Globus pallidus (tissue), 1 donor: ENCODE data around the gene MRAP.
"Not testable (repeated sequence)": the region's sequence is repeated elsewhere in the genome, so short reads cannot be mapped to it uniquely, and the experiment has no call there.

Experiments
- DNase-seq: peaks from one replicate; pipeline ENCODE4 v3.0.0-alpha.2; 2015; ENCODE audit warnings: low spot score

The MRAP gene

DNA sequence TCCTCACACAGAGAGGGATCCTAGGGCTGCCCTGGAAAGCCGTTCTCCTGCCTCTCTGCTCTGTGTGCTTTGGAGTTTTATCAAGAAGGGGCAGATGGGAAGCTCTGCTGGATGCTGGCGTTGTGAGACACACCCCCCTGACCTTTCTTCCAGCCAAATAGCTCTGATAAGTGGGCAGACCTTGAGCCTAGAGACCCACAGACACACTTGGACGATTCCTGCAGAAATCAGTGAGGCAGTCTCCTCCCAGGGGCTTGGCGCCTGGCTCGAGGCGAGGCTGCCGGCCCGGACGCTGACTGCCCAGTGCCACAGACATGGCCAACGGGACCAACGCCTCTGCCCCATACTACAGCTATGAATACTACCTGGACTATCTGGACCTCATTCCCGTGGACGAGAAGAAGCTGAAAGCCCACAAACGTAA, at the start of gene MRAP:
TSS of gene MRAP (plus strand) at position 198 of the 424 bp plus-strand sequence. CDS start at position 315, 117 bp downstream.
- no peak for DNase-seq

DNA sequence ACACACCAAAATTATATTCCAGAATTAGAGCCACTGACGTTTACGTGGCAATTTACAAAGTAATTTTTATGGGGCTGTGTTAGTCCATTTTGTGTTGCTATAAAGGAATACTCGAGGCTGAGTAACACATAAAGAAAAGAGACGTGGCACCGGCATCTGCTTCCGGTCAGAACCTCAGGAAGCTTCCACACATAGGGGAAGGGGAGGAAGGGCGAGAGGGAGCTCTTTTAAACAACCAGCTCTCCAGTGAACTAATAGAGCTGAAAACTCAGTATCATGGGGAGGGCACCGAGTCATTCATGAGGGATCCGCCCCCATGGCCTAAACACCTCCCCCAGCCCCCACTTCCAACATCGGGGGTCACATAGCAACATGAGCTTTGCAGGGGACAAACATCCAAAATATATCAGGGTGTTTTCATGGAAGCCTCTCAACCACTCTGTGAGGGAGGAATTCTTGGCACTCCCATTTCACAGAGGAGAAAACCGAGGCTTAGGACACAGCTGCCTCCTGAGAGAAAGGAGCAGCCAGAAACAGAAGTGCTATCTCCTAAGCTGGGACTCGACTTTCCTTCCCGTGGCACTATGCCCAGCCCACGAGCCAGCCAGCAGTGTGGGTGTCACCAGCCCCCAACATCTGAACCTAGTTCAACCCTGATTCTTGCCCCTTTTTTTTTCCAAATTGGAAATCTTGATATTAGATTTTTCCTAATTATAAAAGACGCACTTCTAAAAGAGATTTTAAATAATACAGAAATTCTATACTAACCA, 49.0 kb upstream of the MRAP start:
- no peak for DNase-seq

DNA sequence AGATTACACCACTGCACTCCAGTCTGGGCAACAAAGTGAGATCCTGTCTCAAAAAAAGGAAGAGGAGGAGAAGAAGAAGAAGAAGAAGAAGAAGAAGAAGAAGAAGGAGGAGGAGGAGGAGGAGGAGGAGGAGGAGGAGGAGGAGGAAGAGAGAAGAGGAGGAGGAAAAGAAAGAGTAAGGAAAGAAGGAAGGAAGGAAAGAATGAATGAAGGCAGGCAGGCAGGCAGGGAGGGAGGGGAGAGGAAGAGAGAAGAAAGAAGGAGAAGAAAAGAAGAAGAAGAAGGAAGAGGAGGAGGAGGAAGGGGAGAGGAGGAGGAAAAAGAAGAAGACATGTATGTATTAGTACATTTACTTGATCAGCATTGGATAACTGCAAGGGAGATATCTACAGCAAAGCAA, 46.5 kb upstream of the MRAP start:
- DNase-seq = no peak

DNA sequence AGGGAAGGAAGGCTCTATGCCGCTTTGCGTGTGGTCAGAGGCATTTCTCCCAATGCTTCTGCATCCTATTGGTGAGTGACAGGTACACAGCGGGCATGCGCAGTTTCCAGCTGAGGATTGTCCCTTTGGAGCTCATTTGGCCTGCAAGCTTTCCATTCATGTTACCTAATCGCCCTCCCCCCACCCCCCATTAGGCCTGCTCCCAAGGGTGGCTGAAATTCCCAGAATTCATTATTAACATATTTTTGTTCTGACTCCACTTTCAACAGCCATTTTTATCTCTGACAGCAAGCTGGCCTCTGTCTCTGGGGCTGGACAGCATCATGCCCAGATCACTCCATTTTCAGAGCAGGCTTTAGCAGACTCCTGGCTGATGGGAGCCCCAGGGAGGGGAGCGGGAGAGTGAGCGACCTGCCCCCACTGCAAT, 45.4 kb upstream of the MRAP start:
- no peak for DNase-seq

DNA sequence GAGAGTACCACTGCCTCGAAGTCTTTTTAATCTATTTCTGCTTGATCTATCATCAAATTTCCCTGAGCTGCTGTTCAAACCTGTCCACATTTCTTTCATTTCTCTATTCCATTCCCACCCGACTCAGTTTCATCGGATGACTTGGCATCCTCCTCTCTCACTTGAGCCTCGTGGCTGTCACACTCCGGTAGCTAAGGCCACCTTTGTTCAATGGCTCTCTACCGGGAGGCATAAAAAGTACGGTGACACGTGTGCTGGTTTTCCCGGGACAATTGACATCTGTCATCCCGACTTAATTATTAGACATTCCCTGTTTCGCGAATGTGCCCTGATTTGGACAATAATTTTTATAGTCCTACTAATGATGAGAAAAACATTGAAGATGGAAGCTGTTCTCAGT, 42.4 kb upstream of the MRAP start:
- DNase-seq = no peak

DNA sequence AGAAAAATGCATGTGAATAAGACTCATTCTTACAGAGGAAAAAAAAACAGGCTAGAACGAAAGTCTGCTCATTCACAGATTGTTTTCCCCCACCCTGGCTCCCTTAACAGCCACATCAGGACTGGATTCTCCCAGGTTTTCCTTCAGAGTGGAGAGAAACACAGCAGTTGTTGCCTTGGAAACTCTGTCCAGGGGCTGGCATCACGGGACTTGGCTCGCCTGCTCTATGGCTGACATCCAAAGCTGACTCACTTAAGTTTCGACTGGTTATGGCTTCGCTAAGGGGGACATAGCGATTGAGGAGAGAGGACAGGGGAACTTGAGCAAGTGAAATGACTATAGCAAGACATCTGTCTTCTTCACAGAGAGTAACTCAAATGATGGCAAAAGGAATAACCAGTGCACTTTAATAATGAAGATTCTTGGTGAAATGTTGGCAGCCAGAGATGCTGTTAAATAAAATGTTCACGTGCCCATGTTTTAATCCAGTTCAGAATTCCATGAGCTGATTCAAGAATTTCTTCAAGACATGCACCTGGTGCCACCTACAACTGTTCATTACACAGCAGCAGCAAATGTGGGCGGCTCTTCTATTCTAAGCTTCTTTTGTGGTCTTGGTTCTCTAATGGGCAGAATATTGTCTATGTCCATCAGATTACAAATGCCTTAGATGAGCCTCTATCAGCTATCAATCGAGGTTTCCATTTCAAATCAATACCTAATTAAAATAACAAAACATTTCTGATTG, 41.6 kb upstream of the MRAP start:
- peak; percentile 56 for DNase-seq

DNA sequence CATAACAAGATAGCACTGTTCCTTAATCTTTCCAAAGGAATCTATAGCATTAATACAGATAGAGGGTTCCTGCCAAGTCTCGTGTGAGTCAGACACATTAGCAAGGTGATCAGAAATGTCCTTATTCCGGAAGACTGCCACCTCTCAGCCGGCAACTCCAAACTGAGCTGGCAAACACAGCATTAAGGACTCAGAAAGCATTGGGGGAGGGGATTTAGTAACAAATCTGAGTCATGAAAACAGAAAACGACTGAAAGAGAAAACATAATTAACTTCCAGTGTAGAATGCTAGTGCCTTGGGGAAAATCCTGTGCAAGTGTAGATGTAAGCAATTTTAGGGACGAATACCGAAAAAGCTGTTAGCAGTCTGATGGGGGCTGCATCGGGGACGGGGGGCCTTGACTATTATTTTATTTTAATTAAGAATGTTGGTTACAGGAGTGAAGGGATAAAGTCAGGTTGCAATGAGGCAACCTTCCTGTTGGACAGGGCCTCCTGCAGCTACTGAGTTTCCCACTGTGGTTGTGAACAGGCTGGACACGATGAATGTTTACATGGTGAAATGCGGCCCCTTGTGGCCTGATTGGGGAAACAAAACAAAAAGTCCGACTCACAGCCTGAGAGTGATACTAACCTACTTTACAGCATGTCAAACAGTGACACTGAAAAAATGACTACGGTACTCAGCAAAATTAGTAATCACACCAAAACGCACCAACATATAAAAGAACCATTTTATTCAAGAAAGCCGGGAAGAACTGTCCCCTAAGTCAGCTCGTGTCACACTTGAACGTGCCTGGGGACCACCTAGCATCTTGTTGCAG, 40.5 kb upstream of the MRAP start:
- DNase-seq = peak; percentile 77

DNA sequence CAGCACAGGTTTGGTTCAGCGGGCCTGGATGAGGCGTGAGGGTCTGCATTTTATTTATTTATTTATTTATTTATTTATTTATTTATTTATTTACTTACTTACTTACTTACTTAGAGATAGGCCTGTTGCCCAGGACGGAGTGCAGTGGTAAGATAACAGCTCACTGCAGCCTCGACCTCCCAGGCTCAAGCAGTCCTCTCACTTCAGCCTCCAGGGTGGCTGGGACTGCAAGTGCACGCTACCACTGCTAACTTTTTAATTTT, 39.9 kb upstream of the MRAP start:
- not testable (repeated sequence) for DNase-seq

DNA sequence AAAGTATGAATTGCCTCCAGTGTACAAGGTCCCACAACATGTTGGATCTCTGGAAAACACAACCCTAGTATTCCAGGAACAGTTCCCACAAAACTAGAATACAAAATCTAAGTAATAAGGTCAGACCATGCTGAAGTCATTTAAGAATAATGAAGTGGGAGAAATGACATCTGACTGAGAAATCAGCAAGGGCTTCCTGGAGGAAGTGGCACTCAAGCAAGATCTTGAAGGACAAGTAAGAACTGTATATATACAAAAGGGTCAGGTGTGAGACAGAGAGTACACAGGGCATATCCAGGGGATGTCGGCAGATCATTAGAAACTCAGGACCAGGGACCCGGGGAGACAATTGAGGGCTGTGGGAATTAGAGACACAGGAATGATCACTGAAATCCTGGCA, 38.5 kb upstream of the MRAP start:
- no peak for DNase-seq

DNA sequence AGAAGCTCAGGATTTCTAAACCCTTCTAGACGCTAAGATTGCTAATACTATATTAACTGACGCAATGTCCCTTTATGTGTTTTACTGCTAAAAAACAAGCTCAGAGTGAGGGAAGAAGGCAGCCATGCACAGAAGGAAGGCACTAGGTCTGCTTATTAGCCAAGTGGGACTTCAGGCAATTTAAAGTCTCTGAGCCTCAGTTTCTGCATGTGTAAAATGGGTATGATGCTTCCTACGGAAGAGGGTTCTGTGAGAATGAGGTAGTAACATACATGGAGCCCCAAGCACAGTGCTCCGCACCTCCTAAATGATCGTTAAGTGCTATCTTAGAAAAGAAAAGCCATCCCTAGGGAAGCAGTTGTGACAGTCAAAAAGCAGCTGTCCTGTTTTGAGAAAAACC, 36.7 kb upstream of the MRAP start:
- DNase-seq = no peak

DNA sequence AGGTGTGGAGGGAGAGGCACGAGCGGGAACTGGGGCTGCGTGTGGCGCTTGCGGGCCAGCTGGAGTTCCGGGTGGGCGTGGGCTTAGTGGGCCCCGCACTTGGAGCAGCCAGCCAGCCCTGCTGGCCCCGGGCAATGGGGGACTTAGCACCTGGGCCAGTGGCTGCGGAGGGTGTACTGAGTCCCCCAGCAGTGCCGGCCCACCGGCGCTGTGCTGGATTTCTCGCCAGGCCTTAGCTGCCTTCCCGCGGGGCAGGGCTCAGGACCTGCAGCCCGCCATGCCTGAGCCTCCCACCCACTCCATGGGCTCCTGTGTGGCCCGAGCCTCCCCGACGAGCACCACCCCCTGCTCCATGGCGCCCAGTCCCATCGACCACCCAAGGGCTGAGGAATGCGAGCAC, 33.3 kb upstream of the MRAP start:
- not testable (repeated sequence) for DNase-seq

DNA sequence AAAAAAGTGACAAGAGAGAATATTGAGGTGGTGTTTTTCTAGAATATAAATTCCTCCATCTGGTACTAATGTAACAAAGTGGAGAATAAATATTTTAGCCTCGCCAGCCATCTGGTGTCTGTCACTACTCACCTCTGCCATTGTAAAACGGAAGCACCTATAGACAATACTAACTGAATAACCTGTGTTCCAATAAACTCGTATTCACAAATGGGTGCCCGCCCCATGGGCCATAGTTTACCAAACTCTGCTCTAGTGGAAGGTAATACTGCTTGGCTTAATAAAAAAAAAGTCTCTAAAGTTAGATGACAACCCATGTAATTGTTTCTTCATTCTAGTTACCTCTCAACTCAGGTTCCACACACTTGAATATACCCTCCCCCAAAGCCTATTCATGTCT, 27.9 kb upstream of the MRAP start:
- DNase-seq = no peak

DNA sequence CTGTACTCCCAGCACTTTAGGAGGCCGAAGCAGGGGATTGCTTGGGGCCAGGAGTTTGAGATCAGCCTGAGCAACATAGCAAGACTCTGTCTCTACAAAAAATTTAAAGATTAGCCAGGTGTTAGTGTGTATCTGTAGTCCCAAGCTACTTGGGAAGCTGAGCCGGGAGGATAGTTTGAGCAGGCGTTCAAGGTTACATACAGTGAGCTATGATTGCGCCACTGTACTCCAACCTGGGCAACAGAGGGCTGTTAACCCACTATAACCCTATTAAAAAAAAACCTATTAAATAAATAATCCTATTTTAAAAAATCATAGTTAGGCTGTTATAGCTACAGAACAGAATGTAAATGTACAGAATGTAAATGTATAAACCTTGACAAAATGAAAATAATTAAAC, 22.0 kb upstream of the MRAP start:
- DNase-seq = no peak

DNA sequence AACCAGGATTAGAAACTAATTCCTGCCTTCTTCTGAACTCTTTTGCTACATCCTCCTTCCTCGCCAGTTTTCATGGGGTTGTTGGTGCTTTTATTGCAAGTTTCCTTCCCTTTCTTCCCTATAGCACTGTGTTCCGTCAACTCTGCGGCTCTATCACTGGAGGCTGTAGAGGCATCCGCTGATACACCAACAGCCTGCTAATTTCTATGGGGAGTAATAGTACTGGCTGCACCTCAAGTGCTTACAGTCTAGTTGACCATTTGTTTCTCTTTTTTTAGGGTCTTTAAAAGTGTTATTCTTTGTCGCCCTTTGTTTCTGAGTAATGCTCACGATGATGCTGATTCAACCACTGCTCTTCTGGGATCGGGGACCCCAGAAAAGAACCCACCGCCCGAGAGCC, 20.6 kb upstream of the MRAP start:
- DNase-seq = no peak

DNA sequence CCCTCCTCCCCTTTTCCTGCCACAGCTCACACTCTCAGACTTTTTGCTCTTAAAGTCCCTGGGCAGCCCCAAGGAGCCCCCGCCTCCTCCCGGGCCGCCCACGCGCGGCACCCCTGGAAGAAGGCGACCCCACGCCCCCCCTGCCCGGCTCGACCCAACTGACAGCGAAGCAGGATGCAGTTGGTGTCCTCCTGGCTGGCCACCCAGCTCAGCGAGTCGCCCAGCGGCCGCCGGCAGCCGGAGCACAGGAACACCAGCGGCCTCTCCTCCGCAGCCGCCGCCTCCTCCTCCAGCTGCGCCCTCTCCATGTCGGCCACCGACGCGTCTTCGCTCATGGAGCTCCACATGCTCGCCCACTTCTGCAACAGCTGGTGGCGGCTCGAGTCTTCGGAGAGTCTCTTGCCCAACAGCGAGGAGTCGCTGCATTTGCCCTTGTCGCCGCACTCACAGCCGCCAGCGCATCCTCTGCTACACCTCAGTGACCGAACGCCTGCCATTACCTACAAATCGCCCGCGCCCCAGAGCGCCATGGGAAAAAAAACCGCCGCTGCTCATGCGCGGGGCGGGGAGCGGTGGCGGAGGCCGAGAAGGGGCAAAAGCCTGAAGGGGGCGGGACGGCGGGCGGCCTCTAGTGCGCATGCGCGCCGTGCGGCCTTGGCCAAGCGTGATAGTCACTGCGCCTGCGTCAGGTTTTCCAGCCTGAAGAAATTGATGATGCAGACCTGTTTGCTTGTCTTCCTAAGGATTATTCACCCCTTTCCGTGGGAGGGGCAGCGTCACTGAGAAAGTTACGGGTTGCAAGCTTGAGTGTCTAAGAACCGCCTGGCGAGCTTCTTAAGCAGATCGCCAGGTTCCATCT, 19.9 kb upstream of the MRAP start, which contains the start of gene MIS18A:
TSS of gene MIS18A (minus strand) at position 532 of the 859 bp plus-strand sequence. CDS start at position 497, 35 bp downstream.
- peak; percentile 93 for DNase-seq

DNA sequence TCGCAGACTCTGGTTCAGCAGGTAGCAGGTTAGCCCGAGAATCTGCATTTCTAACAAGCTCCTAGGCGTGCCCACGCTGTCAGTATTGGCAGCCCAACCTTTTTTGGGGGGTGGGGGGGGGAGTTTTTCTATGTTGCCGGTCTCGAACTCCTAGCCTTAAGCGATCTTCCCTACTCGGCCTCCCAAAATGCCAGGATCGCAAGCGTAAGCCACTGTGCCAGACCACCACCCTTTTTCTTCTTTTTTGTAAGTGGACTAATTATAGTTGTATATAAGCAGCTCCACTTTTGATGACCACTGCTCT, 19.3 kb upstream of the MRAP start:
- no peak for DNase-seq

DNA sequence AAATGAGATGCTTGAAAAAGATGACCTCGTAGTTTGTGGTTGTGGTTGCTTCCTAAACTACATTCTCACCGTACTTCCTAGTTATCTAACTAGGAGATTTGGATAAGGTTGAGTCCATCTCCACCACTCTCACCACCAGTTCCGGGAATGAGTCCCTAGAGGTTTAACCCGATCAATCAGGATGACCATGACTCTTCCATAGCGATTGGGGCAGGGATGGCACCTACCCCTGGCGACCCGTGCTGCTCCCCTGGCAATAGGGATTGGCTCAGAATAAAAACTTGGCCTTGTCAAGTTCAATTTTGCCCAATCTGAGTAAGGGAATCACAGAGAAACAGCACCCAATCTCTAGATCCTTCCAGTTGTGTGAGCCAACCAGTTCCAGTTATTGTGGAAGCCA, 17.1 kb upstream of the MRAP start:
- no peak for DNase-seq

DNA sequence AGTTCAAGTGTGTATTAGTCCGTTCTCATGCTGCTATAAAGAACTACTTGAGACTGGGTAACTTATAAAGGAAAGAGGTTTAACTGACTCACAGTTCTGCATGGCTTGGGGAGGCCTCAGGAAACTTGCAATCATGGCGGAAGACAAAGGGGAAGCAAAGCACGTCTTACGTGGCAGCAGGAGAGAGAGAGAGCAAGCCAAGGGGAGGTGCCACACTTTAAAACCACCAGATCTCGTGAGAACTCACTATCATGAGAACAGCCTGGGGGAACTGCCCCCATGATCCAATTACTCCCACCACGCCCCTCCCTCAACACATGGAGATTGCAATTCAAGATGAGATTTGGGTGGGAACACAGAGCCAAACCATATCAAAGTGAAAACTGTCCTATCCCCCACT, 15.7 kb upstream of the MRAP start:
- DNase-seq = no peak

DNA sequence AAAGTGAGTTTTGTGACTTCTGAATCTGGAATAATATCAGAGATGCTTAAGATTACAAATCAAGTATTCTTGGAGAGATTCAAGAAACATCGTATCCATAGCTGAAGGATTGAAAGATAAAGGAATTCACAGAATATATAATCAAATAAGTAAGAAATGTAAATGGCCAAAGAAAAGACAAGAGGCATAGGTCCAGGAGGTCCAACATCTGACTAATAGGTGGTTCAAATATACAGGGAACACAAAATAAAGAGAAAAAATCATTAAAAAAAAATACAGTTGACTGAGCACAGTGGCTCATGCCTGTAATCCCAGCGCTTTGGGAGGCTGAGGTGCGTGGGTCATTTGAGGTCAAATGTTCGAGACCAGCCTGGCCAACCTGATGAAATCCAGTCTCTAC, 13.2 kb upstream of the MRAP start:
- no peak for DNase-seq

DNA sequence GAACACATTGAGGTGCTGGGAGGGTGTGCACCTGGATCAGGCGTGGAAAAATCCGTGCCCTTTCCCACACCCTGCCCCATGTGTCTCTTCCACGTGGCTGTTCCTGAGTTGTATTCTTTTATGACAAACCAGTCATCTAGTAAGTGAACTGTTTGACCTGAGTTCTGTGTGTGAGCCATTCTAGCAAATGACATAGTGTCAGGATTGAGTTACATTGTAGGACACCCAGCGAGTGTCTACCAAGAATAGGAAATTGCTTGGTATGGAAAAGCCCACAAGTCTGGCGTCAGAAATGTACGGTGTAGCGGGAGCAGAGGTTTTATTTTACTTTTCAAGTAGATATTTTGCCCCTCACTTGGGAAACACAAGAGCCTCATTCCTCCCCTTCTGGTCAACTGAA, 1.2 kb upstream of the MRAP start:
- no peak for DNase-seq

DNA sequence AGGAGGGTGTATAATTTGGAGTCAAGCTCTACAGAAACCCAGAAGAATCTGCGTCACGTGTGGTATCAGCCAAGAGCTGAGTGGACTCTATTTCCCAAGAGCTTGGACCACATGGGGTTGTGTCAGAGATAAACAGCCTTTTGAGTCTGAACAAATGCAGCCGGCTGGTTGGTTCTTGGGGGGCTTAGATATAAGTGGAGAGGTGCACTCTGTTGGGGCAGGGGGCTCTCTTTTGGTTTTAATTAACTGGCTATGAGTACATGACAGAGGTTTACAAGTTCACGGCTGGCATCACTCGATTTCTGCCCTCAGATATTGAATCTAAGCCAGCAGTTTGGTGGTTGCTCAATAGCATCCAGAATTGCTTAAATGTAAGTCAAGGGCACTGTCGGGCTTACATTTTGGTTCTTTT, 501 bp upstream of the MRAP start:
- no peak for DNase-seq

DNA sequence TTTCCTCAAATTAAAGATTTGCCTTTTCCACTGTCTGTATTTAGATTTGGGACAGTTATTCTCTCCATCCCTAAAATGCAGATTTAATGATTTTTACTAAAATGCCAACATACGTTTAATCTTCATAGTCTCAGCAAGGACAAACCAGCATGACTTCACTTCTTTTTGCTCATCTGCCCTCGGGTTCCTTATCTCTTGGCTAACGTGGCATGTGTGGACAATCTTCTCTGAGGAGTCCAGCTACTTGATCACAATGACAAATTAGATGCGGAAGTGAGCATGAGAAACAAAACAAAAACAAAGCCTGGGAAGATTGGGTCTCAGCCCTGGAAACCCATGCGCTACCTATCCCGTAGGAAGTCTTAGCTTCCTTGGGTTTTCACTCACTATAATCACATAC, 1.0 kb downstream of the MRAP start:
- DNase-seq = no peak
